PC-3 (cell line): ENCODE data around the gene UBA3. TPM values are rescaled to one million over a fixed set of nuclear protein-coding genes. Genes with fewer than 3 reads are reported as not detected.

Source experiments
- ATAC-seq: fragments of 200-7000 bp; cut with Tn5 transposase; 2 replicates; pipeline ENCODE4 v1.9.1; 2020; ENCODE audit warnings: mild to moderate bottlenecking, moderate library complexity
- BruUV-seq: library from RNA; stranded (reverse); fragments of 400-500 nt; replicated peaks from 2 replicates; lab custom pipeline; 2021; lab: Mats Ljungman, UMichigan
- CTCF ChIA-PET: fragments of 300-600 bp; sonication (Branson Sonifier 250); formaldehyde crosslinking; loops from one replicate; lab custom pipeline; 2022; ENCODE audit warnings: antibody characterized with exemption; lab: Charles Lee
- POLR2A ChIA-PET: fragments of 300-600 bp; sonication (Branson Sonifier 250); formaldehyde crosslinking; loops from one replicate; lab custom pipeline; 2022; ENCODE audit warnings: antibody characterized with exemption; ENCODE audit not compliant: unreplicated experiment; lab: Charles Lee
- DNase-seq: peaks from one replicate; pipeline ENCODE4 v3.0.0-alpha.2; 2015
- H2AFZ ChIP-seq: fragments of 300-600 bp; sonication (generic); 2 replicates; pipeline ENCODE4 v1.6.0; 2016; ENCODE audit warnings: antibody characterized with exemption, low read length
- H3F3A ChIP-seq: fragments of 300-600 bp; sonication (generic); one replicate; pipeline ENCODE4 v1.6.0; 2017; ENCODE audit warnings: antibody characterized with exemption, low read length, control low read depth, mild to moderate bottlenecking; ENCODE audit not compliant: unreplicated experiment
- H3K27ac ChIP-seq: fragments of 300-600 bp; sonication (generic); 2 replicates; pipeline ENCODE4 v1.5.1; 2016; ENCODE audit warnings: mild to moderate bottlenecking, low read length
- H3K27me3 ChIP-seq: fragments of 300-600 bp; sonication (generic); 2 replicates; pipeline ENCODE4 v1.6.1; 2016; ENCODE audit warnings: low read length, mixed read lengths
- H3K36me3 ChIP-seq: fragments of 300-600 bp; sonication (generic); 2 replicates; pipeline ENCODE4 v1.6.1; 2016; ENCODE audit warnings: low read depth, mixed run types, low read length, mixed read lengths
- H3K4me1 ChIP-seq: fragments of 300-600 bp; sonication (generic); 2 replicates; pipeline ENCODE4 v1.5.1; 2016; ENCODE audit warnings: low read length; ENCODE audit not compliant: insufficient read depth
- H3K4me2 ChIP-seq: fragments of 300-600 bp; sonication (generic); 2 replicates; pipeline ENCODE4 v1.6.0; 2016; ENCODE audit warnings: low read length
- H3K4me3 ChIP-seq: fragments of 300-600 bp; sonication (generic); 2 replicates; pipeline ENCODE4 v1.5.1; 2016; ENCODE audit warnings: mild to moderate bottlenecking, low read length, mixed read lengths
- H3K79me2 ChIP-seq: fragments of 300-600 bp; sonication (generic); 2 replicates; pipeline ENCODE4 v1.6.1; 2017; ENCODE audit warnings: low read length, mixed read lengths
- H3K9ac ChIP-seq: fragments of 300-600 bp; sonication (generic); 2 replicates; pipeline ENCODE4 v1.6.0; 2016; ENCODE audit warnings: mild to moderate bottlenecking, low read length
- H3K9me2 ChIP-seq: fragments of 300-600 bp; sonication (generic); replicated peaks from 2 replicates; pipeline ENCODE4 v1.6.1; 2016; ENCODE audit warnings: mixed run types, low read length, mixed read lengths
- H3K9me3 ChIP-seq: fragments of 300-600 bp; sonication (generic); 2 replicates; pipeline ENCODE4 v1.6.1; 2016; ENCODE audit warnings: low read length, mixed read lengths
- H4K20me1 ChIP-seq: fragments of 300-600 bp; sonication (generic); 2 replicates; pipeline ENCODE4 v1.6.1; 2016; ENCODE audit warnings: low read length, mixed read lengths
- EZH2 ChIP-seq: fragments of 300-600 bp; sonication (generic); IDR thresholded peaks from one replicate; pipeline ENCODE4 v1.6.1; 2017; ENCODE audit warnings: antibody characterized with exemption, mild to moderate bottlenecking, low read length; ENCODE audit not compliant: unreplicated experiment
- EZH2phosphoT487 ChIP-seq: fragments of 300-600 bp; sonication (generic); IDR thresholded peaks from 2 replicates; pipeline ENCODE4 v1.6.1; 2018; ENCODE audit warnings: mild to moderate bottlenecking, antibody characterized with exemption, low read length, borderline replicate concordance
- intact Hi-C: fragments of 100-400 bp; cut with micrococcal nuclease; formaldehyde crosslinking; loops from 2 replicates; pipeline ENCODE4 v1.9.0; 2023
- microRNA-seq: library from miRNA; unstranded; fragments of <30 nt; microRNA quantifications from one replicate; pipeline ENCODE4 v1.1.0, GENCODE V29; 2020; ENCODE audit not compliant: unreplicated experiment
- total RNA-seq: library from RNA; depleted of rRNA; stranded (reverse); fragments of >200 nt; gene quantifications from 2 replicates; pipeline ENCODE4 v1.2.3, GENCODE V29; 2014; rRNA removed
- TF ChIP-seq, protein P1 (sequence below): fragments of 300-600 bp; sonication (generic); conservative IDR thresholded peaks from 2 replicates; pipeline ENCODE4 v1.5.1; 2017; ENCODE audit warnings: antibody characterized with exemption, low read depth, mild to moderate bottlenecking, low read length

Gene UBA3
- total RNA-seq, 1 experiment from 2014 or later = 27.5 TPM

DNA sequence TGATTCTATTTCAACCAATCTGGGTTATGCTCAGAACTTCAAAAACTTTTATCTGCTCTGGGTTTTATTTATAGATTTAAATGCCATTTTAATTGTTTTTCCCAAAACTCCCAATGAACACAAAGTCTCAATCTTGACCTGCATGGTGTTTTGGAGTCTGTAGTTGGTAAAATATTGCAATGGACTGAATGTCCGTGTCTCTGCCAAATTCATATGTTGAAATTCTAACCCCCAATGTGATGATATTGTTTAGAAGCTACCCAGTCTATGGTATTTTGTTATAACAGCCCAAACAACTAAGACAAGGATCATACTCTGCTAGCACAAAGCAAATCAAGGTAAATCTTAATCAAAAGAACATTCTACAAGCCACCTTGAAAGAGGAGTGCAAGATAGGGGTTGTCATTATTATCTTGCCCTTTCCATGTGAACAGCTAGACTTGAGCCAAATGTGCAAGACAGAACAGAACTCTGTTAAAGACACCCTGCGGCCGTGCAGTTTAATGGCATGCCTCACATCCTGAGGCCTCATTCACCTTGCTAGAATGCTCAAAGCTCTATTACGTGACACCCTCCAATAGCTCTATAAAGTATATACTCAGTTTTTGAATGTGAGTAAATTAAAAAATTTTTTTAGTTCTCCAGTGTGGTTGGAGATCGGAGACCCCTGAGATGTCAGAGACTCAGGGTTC, 74.2 kb downstream of the UBA3 start:
- intact Hi-C loops = no loop called here
- H3K4me1 ChIP-seq = no peaks in the 10 kb centered on the region
- H4K20me1 ChIP-seq = no peaks in the 10 kb centered on the region
- no peaks in the 10 kb centered on the region for H3K27me3 ChIP-seq
- H3K79me2 ChIP-seq = no peaks in the 10 kb centered on the region
- H3F3A ChIP-seq = no peaks in the 10 kb centered on the region
- POLR2A ChIA-PET = no interaction called here
- no peak overlapping the region for H2AFZ ChIP-seq
- H3K36me3 ChIP-seq = no peaks in the 10 kb centered on the region
- no peak overlapping the region for H3K9ac ChIP-seq
- no TSS peak for BruUV-seq
- DNase-seq = no peak
- TF ChIP-seq EZH2phosphoT487 (no peak), EZH2 (no peak)
- TF ChIP-seq, protein P1, sequence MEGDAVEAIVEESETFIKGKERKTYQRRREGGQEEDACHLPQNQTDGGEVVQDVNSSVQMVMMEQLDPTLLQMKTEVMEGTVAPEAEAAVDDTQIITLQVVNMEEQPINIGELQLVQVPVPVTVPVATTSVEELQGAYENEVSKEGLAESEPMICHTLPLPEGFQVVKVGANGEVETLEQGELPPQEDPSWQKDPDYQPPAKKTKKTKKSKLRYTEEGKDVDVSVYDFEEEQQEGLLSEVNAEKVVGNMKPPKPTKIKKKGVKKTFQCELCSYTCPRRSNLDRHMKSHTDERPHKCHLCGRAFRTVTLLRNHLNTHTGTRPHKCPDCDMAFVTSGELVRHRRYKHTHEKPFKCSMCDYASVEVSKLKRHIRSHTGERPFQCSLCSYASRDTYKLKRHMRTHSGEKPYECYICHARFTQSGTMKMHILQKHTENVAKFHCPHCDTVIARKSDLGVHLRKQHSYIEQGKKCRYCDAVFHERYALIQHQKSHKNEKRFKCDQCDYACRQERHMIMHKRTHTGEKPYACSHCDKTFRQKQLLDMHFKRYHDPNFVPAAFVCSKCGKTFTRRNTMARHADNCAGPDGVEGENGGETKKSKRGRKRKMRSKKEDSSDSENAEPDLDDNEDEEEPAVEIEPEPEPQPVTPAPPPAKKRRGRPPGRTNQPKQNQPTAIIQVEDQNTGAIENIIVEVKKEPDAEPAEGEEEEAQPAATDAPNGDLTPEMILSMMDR = no peak
- no peaks in the 10 kb centered on the region for H3K9me2 ChIP-seq
- no peak overlapping the region for H3K4me2 ChIP-seq
- no peaks in the 10 kb centered on the region for H3K9me3 ChIP-seq
- H3K27ac ChIP-seq = no peak overlapping the region
- CTCF ChIA-PET = no interaction called here
- ATAC-seq = no peak
- no peak overlapping the region for H3K4me3 ChIP-seq

DNA sequence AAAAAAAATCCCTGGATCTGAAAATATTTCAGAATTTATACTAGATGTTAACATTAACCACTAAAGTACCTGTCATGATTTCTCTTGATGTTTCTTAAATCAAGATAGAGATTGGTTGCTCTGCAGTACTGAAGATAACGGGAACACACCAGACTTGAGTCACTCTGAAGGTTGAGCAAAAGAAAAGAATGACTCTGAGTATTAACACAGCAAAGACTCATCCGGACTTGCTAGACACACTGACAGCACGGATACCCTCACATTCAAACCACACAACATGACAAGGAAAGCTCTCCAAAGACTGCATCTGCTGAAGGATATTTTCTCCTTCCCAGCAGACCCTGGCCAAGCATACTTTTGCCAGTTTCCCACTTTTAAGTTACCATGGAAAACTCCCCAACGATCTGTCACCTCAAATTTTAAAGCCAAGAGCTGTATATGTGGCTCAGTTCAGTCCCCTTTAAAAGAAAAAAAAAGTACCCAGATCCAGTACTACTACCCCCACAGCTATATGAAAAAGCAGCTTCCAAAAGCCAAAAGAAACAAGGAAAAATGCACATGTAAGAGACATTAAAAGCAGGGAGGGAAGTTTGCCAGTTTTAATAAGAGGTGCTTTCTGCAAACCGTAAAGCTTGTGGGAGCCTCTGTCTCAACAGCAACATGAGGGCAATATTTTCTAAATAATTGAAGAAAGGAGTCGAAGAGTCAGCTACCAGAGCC, 74.9 kb downstream of the UBA3 start:
- no peak for DNase-seq
- Histone ChIP-seq H3K4me3 (no peak overlapping the region), H3K27ac (no peak overlapping the region), H3K4me1 (no peaks in the 10 kb centered on the region), H3K9me3 (no peaks in the 10 kb centered on the region), H2AFZ (no peak overlapping the region), H3F3A (no peaks in the 10 kb centered on the region), H4K20me1 (no peaks in the 10 kb centered on the region), H3K9me2 (no peaks in the 10 kb centered on the region), H3K9ac (no peak overlapping the region), H3K4me2 (no peak overlapping the region), H3K79me2 (no peaks in the 10 kb centered on the region), H3K27me3 (no peaks in the 10 kb centered on the region), H3K36me3 (no peaks in the 10 kb centered on the region)
- ChIA-PET CTCF (no interaction called here), POLR2A (no interaction called here)
- BruUV-seq = no TSS peak
- TF ChIP-seq, protein P1 = no peak
- no peak for TF ChIP-seq EZH2phosphoT487
- no peak for TF ChIP-seq EZH2
- intact Hi-C loops = no loop called here
- no peak for ATAC-seq

Small RNA genes lying within 50 kb of the gene (microRNA-seq; reads per million reads assigned to microRNA genes)
- not detected for gene MIR3136

Other genes with a start within 250 kb of the UBA3 start
- not detected in 2 replicates for gene TAFA4, start 147.8 kb downstream of the UBA3 start, total RNA-seq
- gene EOGT, start 66.7 kb downstream of the UBA3 start, total RNA-seq = 5.2 and 8.3 TPM in 2 replicates
- gene TMF1, start 28.0 kb downstream of the UBA3 start, total RNA-seq = 6.4 and 7.2 TPM in 2 replicates
- gene ARL6IP5, start 4.6 kb upstream of the UBA3 start, total RNA-seq = 18.8 and 25.4 TPM in 2 replicates
- not detected in 2 replicates for gene LMOD3, start 42.2 kb upstream of the UBA3 start, total RNA-seq